CD4-positive, alpha-beta memory T cell (primary cell): ENCODE measurements around the gene MAML2. TPM values are rescaled to one million over a fixed set of nuclear protein-coding genes. Genes with fewer than 3 reads are reported as not detected.

Experiments
- CTCF ChIA-PET: fragments of 350-600 bp; sonication (Branson Sonifier 250); formaldehyde crosslinking; loops from one replicate; lab custom pipeline; 2021; ENCODE audit warnings: inconsistent platforms; ENCODE audit not compliant: partially characterized antibody; lab: Charles Lee
- POLR2A ChIA-PET: fragments of 350-600 bp; sonication (Branson Sonifier 250); formaldehyde crosslinking; loops from one replicate; lab custom pipeline; 2021; ENCODE audit not compliant: partially characterized antibody; lab: Charles Lee
- DNase-seq, 5 donors: peaks; one replicate each; pipeline versions ENCODE4 v3.0.0 to v3.0.0-alpha.2; 2020 to 2022; ENCODE audit warnings: mixed read lengths in 1 of 5
- H3K27ac ChIP-seq: one replicate; pipeline ENCODE4 v1.7.0; 2013; ENCODE audit warnings: low read depth, low read length
- H3K27me3 ChIP-seq: 2 replicates; pipeline ENCODE4 v1.7.0; 2013; ENCODE audit warnings: mild to moderate bottlenecking, low read length, moderate library complexity; ENCODE audit not compliant: insufficient read depth
- H3K36me3 ChIP-seq: 2 replicates; pipeline ENCODE4 v1.7.0; 2013; ENCODE audit warnings: mild to moderate bottlenecking, low read length, moderate library complexity; ENCODE audit not compliant: insufficient read depth
- H3K4me1 ChIP-seq: 2 replicates; pipeline ENCODE4 v1.7.0; 2013; ENCODE audit warnings: mild to moderate bottlenecking, low read length, moderate library complexity; ENCODE audit not compliant: insufficient read depth
- H3K4me3 ChIP-seq, 2 donors: one replicate each; pipeline ENCODE4 v1.7.0; 2013; ENCODE audit warnings: low read length in 2 of 2, mild to moderate bottlenecking in 1 of 2
- H3K9me3 ChIP-seq, 2 donors: one replicate each; pipeline ENCODE4 v1.7.0; 2013; ENCODE audit warnings: low read length in 2 of 2, control low read depth in 1 of 2; ENCODE audit not compliant: control insufficient read depth in 1 of 2
- H3K27ac Mint-ChIP-seq, 7 donors: one replicate each; pipeline ENCODE4 v1.8.0; 2020 to 2021; ENCODE audit warnings: mixed read lengths in 7 of 7, mild to moderate bottlenecking in 6 of 7, inconsistent platforms in 3 of 7, moderate library complexity in 3 of 7
- H3K27me3 Mint-ChIP-seq, 2 donors: one replicate each; pipeline ENCODE4 v1.8.0; 2020 to 2021; ENCODE audit warnings: mixed read lengths in 2 of 2
- H3K36me3 Mint-ChIP-seq, 2 donors: one replicate each; pipeline ENCODE4 v1.8.0; 2020 to 2021; ENCODE audit warnings: mixed read lengths in 2 of 2, inconsistent platforms in 1 of 2, mild to moderate bottlenecking in 1 of 2
- H3K4me1 Mint-ChIP-seq, 4 donors: one replicate each; pipeline ENCODE4 v1.8.0; 2020 to 2021; ENCODE audit warnings: mixed read lengths in 4 of 4, mild to moderate bottlenecking in 1 of 4
- H3K4me3 Mint-ChIP-seq, 8 donors: one replicate each; pipeline ENCODE4 v1.8.0; 2020 to 2021; ENCODE audit warnings: mixed read lengths in 8 of 8, mild to moderate bottlenecking in 7 of 8, moderate library complexity in 6 of 8, inconsistent platforms in 3 of 8
- H3K9me3 Mint-ChIP-seq, 8 donors: one replicate each; pipeline ENCODE4 v1.8.0; 2020 to 2021; ENCODE audit warnings: mixed read lengths in 8 of 8, mild to moderate bottlenecking in 5 of 8, inconsistent platforms in 3 of 8, moderate library complexity in 1 of 8
- intact Hi-C: fragments of 100-400 bp; cut with micrococcal nuclease; formaldehyde crosslinking; loops from one replicate; pipeline ENCODE4 v1.15.1; 2023
- polyA plus RNA-seq, 2 donors: library from polyadenylated mRNA; unstranded; fragments of 300-500 nt; fragmentation: Illumina TruSeq; gene quantifications; one replicate each; pipeline ENCODE4 v1.2.3, GENCODE V29; 2021
- total RNA-seq, 2 experiments: library from RNA; stranded (reverse); gene quantifications; one replicate each; pipeline ENCODE4 v1.2.3, GENCODE V29; 2021

MAML2 gene
- total and polyA plus RNA-seq, 4 experiments from 2014 or later, result 1.6 to 38.3 (median 25.5) TPM

- Histone ChIP-seq H3K9me3 (no peaks in the 10 kb centered on the region), H3K27me3 (no peaks in the 10 kb centered on the region), H3K4me1 (no peaks in the 10 kb centered on the region), H3K27ac (no peak overlapping the region), H3K36me3 (peaks cover 5% of the 10 kb centered on the region), H3K4me3 (no peak overlapping the region)
- H3K27me3 Mint-ChIP-seq, result no peaks in the 10 kb centered on the region
- no peak overlapping the region for H3K4me3 Mint-ChIP-seq
- H3K9me3 Mint-ChIP-seq, result no peaks in the 10 kb centered on the region
- no peak for DNase-seq
- peak overlapping the region in 3 of 7 donors; percentile 7 to 24 (median 15) for H3K27ac Mint-ChIP-seq
- intact Hi-C loops, result loop anchor here (10.0 kb wide), 1 partner anchor 222 kb away; no protein-coding TSS in a partner anchor
- ChIA-PET POLR2A (interaction anchor here (1.4 to 6.1 kb wide), 4 partner anchors 14 to 337 kb away, joined by 4 to 66 read pairs (median 6); partner anchors contain the start of genes CCDC82, JRKL and MAML2), CTCF (interaction anchor here (0.7 to 9.5 kb wide), 19 partner anchors 9 to 407 kb away, joined by 3 to 258 read pairs (median 4); partner anchors contain the start of gene MAML2)
- H3K4me1 Mint-ChIP-seq, result peaks cover 16 to 37% (median 33%) of the 10 kb centered on the region in 4 donors
- peaks cover 14 to 18% of the 10 kb centered on the region in 2 donors for H3K36me3 Mint-ChIP-seq
Observed at GRCh38 chr11:96056576-96056975, 286.4 kb downstream of the MAML2 start.

DNA sequence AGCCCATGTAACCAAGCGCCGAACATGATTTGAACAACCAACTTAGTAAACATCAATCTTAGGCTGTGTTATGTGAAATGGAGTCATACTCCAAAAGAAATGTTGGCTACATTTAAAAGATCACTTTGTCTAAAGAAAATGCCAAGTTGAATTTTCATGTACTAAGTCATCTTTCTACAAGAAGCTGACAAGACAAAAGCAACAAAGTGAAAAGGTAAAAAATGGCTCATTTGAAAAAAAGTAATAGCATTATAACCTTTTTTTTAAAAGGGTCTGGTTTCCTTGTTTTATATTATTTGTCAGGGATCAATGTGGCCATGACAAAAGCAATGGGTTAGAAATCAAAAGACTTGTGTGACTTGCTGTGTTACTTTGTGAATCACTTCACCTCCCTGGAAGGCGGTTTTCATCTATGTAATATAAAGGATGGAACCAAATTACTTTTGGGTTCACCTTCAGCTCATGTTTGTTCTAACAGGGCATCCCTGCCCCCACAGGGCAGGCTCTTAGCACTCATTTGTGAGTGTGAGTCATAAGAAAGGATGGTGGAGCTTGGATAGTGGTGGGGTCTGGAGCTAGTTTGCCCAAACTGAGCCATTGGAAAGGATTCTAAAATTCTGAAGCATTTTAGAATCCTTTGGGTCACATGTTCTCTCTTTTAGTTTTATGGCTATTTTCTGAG, 287.1 kb downstream of the MAML2 start:
- no peak overlapping the region for H3K27ac ChIP-seq
- Mint-ChIP-seq H3K27ac (peak overlapping the region in 4 of 7 donors; percentile 42 to 81 (median 60)), H3K27me3 (no peaks in the 10 kb centered on the region), H3K4me3 (no peak overlapping the region), H3K4me1 (peaks cover 18 to 37% (median 33%) of the 10 kb centered on the region in 4 donors), H3K36me3 (peaks cover 12 to 20% of the 10 kb centered on the region in 2 donors), H3K9me3 (no peaks in the 10 kb centered on the region)
- peaks cover 1% of the 10 kb centered on the region for H3K36me3 ChIP-seq
- H3K4me3 ChIP-seq, result no peak overlapping the region
- no peak for DNase-seq
- ChIA-PET POLR2A (interaction anchor here (0.6 to 6.1 kb wide), 9 partner anchors 15 to 338 kb away, joined by 4 to 66 read pairs (median 4); partner anchors contain the start of genes CCDC82, JRKL and MAML2), CTCF (interaction anchor here (0.6 to 9.5 kb wide), 46 partner anchors 9 to 408 kb away, joined by 3 to 258 read pairs (median 4); partner anchors contain the start of genes CCDC82, JRKL and MAML2)
- intact Hi-C loops, result loop anchor here (1.0 to 10.0 kb wide), 6 partner anchors 44 to 370 kb away; partner anchors contain the start of gene MAML2
- H3K4me1 ChIP-seq, result no peaks in the 10 kb centered on the region
- no peaks in the 10 kb centered on the region for H3K27me3 ChIP-seq
- no peaks in the 10 kb centered on the region for H3K9me3 ChIP-seq

DNA sequence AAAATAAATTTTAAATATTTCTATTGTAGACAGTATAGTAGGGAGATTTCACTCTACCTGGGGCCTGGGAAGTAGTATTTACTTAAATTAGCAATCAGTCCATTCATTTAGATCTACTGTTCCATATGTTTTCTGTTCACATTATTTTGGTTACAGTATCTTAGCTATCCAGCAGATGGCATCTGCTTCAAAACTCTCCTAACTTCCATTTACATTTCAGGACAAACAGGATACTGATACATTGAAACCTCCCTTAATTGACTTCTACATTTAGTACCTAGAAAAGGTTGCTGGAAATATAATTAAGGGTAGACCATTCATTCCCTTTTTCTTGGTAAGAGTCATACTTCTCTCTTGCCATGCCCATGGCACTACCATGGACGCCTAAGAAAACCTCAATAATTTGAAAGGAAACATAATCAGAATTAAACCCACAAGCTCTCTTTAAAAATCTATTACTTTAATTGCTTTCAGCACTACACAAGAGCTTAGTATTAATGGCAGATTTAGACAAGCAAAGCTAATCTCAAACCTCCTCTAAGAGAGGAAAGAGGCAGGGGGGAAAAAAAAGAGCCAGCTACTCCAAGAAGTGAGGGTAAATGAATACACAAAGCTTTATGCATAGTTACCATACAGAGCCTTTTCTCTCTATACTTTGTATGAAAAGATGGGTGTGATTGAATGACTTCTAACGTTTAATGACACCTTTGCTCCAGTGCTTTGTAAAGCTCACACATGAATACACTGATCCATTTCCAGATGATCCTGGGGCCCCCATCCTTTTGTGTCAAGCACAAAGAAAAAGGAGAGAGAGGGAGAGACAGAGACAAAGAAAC, 287.9 kb downstream of the MAML2 start:
- no peaks in the 10 kb centered on the region for H3K27me3 Mint-ChIP-seq
- peaks cover 23 to 40% (median 39%) of the 10 kb centered on the region in 4 donors for H3K4me1 Mint-ChIP-seq
- POLR2A ChIA-PET, result interaction anchor here (0.6 to 6.1 kb wide), 8 partner anchors 15 to 339 kb away, joined by 4 to 66 read pairs (median 4); partner anchors contain the start of genes CCDC82, JRKL and MAML2
- H3K36me3 ChIP-seq, result no peaks in the 10 kb centered on the region
- H3K4me1 ChIP-seq, result no peaks in the 10 kb centered on the region
- no peaks in the 10 kb centered on the region for H3K9me3 ChIP-seq
- no peaks in the 10 kb centered on the region for H3K9me3 Mint-ChIP-seq
- no peak overlapping the region for H3K27ac ChIP-seq
- intact Hi-C loops, result loop anchor here (1.0 to 10.0 kb wide), 6 partner anchors 43 to 371 kb away; partner anchors contain the start of gene MAML2
- CTCF ChIA-PET, result interaction anchor here (0.6 to 9.5 kb wide), 41 partner anchors 8 to 370 kb away, joined by 3 to 258 read pairs (median 4); partner anchors contain the start of genes CCDC82, JRKL and MAML2
- peak in 4 of 5 donors; percentile 31 to 41 (median 36) for DNase-seq
- no peak overlapping the region for H3K4me3 Mint-ChIP-seq
- H3K27ac Mint-ChIP-seq, result peak overlapping the region in 5 of 7 donors; percentile 19 to 81 (median 65)
- no peak overlapping the region for H3K4me3 ChIP-seq
- H3K27me3 ChIP-seq, result no peaks in the 10 kb centered on the region
- peaks cover 10 to 24% of the 10 kb centered on the region in 2 donors for H3K36me3 Mint-ChIP-seq

DNA sequence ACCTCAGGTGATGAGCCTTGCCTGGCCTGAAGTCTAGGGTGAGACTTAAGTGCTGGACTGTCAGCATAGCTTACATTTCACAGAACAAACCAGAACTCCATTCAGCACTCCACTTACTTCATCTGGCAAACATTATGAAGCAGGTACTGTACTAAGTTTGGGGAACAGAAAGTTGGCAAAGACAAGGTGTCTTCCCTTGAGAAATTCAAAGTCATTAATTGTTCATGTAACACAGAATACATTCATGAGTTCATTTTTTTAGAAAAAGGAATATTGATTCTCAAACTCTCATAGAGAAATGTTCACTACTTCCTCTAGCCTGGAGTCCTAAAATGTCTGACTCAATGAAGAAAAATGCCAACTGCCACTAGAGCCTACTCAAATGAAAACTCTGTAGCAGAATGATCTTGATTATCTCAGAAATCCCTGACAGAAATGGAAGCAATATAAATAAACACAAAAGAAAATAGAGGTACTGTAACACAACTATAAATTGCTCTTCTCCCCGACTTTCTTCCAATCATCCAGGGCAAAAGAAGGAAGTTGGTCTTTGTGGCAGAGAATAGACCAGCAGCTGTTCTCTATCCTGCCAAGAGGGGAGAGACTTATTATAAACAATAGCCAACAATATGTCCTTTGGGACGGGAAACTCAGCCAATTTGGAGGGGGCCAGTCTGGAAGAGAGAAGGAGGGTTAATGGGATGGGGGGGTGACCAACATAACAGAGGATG, 289.9 kb downstream of the MAML2 start:
- Histone ChIP-seq H3K27ac (no peak overlapping the region), H3K9me3 (no peaks in the 10 kb centered on the region), H3K27me3 (no peaks in the 10 kb centered on the region), H3K4me1 (no peaks in the 10 kb centered on the region), H3K4me3 (no peak overlapping the region), H3K36me3 (no peaks in the 10 kb centered on the region)
- Mint-ChIP-seq H3K9me3 (no peaks in the 10 kb centered on the region), H3K36me3 (peaks cover 5 to 24% of the 10 kb centered on the region in 2 donors), H3K4me1 (peaks cover 21 to 40% (median 34%) of the 10 kb centered on the region in 4 donors), H3K27ac (peak overlapping the region in 1 of 7 donors; percentile 13), H3K27me3 (no peaks in the 10 kb centered on the region), H3K4me3 (no peak overlapping the region)
- intact Hi-C loops, result loop anchor here (10.0 kb wide), 1 partner anchor 218 kb away; no protein-coding TSS in a partner anchor
- ChIA-PET CTCF (interaction anchor here (0.9 to 9.5 kb wide), 7 partner anchors 12 to 341 kb away, joined by 3 to 258 read pairs (median 3); partner anchors contain the start of gene MAML2), POLR2A (interaction anchor here (0.8 to 6.1 kb wide), 2 partner anchors 41 to 289 kb away, joined by 3 to 66 read pairs; partner anchors contain the start of gene MAML2)
- DNase-seq, result no peak

GRCh38 chr11:96051820-96052219, 291.2 kb downstream of the MAML2 start:
- H3K4me3 ChIP-seq, result no peak overlapping the region
- H3K4me1 ChIP-seq, result no peaks in the 10 kb centered on the region
- no peak for DNase-seq
- H3K9me3 ChIP-seq, result no peaks in the 10 kb centered on the region
- Mint-ChIP-seq H3K27me3 (no peaks in the 10 kb centered on the region), H3K4me1 (peaks cover 16 to 38% (median 32%) of the 10 kb centered on the region in 4 donors), H3K9me3 (no peaks in the 10 kb centered on the region), H3K4me3 (no peak overlapping the region), H3K36me3 (peaks cover 5 to 24% of the 10 kb centered on the region in 2 donors), H3K27ac (no peak overlapping the region)
- no peak overlapping the region for H3K27ac ChIP-seq
- intact Hi-C loops, result loop anchor here (10.0 kb wide), 1 partner anchor 217 kb away; no protein-coding TSS in a partner anchor
- no peaks in the 10 kb centered on the region for H3K36me3 ChIP-seq
- POLR2A ChIA-PET, result interaction anchor here (6.1 kb wide), 1 partner anchor 290 kb away, joined by 66 read pairs; the partner anchor contains the start of gene MAML2
- CTCF ChIA-PET, result interaction anchor here (1.7 to 9.5 kb wide), 3 partner anchors 17 to 342 kb away, joined by 3 to 258 read pairs (median 7); partner anchors contain the start of gene MAML2
- no peaks in the 10 kb centered on the region for H3K27me3 ChIP-seq
